Mucosa of stomach (tissue), 1 donor: ENCODE measurements around the gene KCTD14.

Source experiments
- H3K27me3 ChIP-seq: one replicate; pipeline ENCODE4 v1.7.0; 2013; ENCODE audit warnings: mild to moderate bottlenecking, low read length; ENCODE audit not compliant: control insufficient read depth, insufficient read depth
- H3K36me3 ChIP-seq: one replicate; pipeline ENCODE4 v1.7.0; 2013; ENCODE audit warnings: low read length; ENCODE audit not compliant: control insufficient read depth, insufficient read depth
- H3K4me1 ChIP-seq: one replicate; pipeline ENCODE4 v1.7.0; 2013; ENCODE audit warnings: mild to moderate bottlenecking, low read length; ENCODE audit not compliant: control insufficient read depth, insufficient read depth
- H3K4me3 ChIP-seq: one replicate; pipeline ENCODE4 v1.7.0; 2013; ENCODE audit warnings: low read length
- H3K9ac ChIP-seq: one replicate; pipeline ENCODE4 v1.7.0; 2013; ENCODE audit warnings: mild to moderate bottlenecking, low read length, moderate library complexity
- H3K9me3 ChIP-seq: one replicate; pipeline ENCODE4 v1.7.0; 2013; ENCODE audit warnings: mild to moderate bottlenecking, low read length, moderate library complexity; ENCODE audit not compliant: control insufficient read depth
- donor health status: Pancreatic carcinoma.

KCTD14 gene

GRCh38 chr11:78022397-78023396 lies at the start of gene KCTD14:
Gene KCTD14 (minus strand): TSS chr11:78023276. CDS start chr11:78023249, 27 bp downstream.
- Histone ChIP-seq H3K4me1 (peaks cover 21% of the 10 kb centered on the region), H3K27me3 (no peaks in the 10 kb centered on the region), H3K9ac (peak within 1 kb of the TSS; percentile 86), H3K9me3 (no peaks in the 10 kb centered on the region), H3K4me3 (peak within 1 kb of the TSS; percentile 48), H3K36me3 (no peaks in the 10 kb centered on the region)

DNA sequence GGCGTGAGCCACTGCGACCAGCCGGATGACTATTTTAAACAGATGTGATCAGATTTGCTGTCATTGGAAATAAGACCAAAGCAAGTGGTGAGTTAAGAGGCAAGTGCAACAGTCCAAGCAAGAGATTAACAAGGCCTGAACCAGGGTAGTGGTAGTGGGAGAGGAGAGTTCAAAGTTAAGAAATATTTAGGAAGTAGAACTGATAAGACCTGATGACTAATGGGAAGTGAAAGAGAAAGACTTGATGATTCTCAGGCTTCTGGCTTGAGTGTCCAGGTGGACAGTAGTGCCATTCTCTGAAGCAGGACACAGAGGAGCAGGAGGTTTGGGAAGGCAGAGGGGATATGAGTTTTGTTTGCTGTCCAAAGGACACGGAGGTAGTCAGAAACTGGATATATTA lies 49.4 kb upstream of the KCTD14 start:
- H3K36me3 ChIP-seq: no peaks in the 10 kb centered on the region
- H3K4me1 ChIP-seq: peaks cover 10% of the 10 kb centered on the region
- no peaks in the 10 kb centered on the region for H3K27me3 ChIP-seq
- no peak overlapping the region for H3K4me3 ChIP-seq
- no peak overlapping the region for H3K9ac ChIP-seq
- H3K9me3 ChIP-seq: no peaks in the 10 kb centered on the region

GRCh38 chr11:78071717-78072116 lies 48.6 kb upstream of the KCTD14 start:
- peaks cover 6% of the 10 kb centered on the region for H3K4me1 ChIP-seq
- H3K36me3 ChIP-seq: no peaks in the 10 kb centered on the region
- H3K9me3 ChIP-seq: no peaks in the 10 kb centered on the region
- H3K27me3 ChIP-seq: no peaks in the 10 kb centered on the region
- H3K9ac ChIP-seq: no peak overlapping the region
- H3K4me3 ChIP-seq: no peak overlapping the region

GRCh38 chr11:78070621-78071020 lies 47.5 kb upstream of the KCTD14 start:
- no peaks in the 10 kb centered on the region for H3K9me3 ChIP-seq
- H3K4me1 ChIP-seq: peaks cover 4% of the 10 kb centered on the region
- H3K9ac ChIP-seq: no peak overlapping the region
- no peaks in the 10 kb centered on the region for H3K36me3 ChIP-seq
- H3K4me3 ChIP-seq: no peak overlapping the region
- H3K27me3 ChIP-seq: no peaks in the 10 kb centered on the region

DNA sequence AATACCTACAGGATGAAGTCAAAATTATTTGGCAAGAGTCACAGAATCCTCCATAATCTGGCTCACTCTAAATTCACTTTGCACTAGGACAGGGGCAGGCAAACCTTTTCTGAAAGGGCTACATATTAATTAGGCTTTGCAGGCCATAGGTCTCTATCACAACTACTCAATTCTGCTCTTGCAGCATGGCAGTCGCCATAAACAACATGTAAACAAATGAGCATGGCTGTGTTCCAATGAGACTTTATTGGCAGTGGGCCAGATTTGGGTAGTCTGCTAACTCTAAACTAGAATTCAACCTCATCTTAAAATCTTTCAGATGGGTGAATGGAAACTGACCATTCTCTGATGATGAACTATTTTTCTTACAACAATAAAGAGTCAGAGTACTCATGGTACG lies 46.4 kb upstream of the KCTD14 start:
- H3K36me3 ChIP-seq: no peaks in the 10 kb centered on the region
- no peak overlapping the region for H3K4me3 ChIP-seq
- no peaks in the 10 kb centered on the region for H3K4me1 ChIP-seq
- no peaks in the 10 kb centered on the region for H3K27me3 ChIP-seq
- no peak overlapping the region for H3K9ac ChIP-seq
- H3K9me3 ChIP-seq: no peaks in the 10 kb centered on the region

- Histone ChIP-seq H3K9ac (no peak overlapping the region), H3K36me3 (no peaks in the 10 kb centered on the region), H3K4me1 (no peaks in the 10 kb centered on the region), H3K27me3 (no peaks in the 10 kb centered on the region), H3K4me3 (no peak overlapping the region), H3K9me3 (no peaks in the 10 kb centered on the region)
Measured at GRCh38 chr11:78067704-78068103, 44.6 kb upstream of the KCTD14 start.

DNA sequence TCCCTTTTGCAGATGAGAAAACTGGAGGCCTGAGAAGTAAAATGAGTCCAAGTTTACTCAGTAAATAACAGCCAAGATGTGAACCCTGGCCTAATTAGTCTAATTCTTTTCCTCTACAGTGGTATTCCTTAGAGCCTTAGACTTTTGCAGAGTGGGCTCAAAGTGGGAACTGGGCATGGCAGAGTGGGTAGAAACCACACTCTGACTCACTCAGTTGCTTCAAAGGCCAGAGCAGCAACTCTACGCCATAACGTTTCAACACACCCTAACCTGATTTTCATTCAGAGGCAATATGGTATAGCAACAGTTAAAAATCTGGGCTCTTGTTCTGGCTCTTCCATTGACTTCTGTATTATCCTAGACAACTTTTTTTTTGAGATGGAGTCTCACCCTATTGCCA lies 43.4 kb upstream of the KCTD14 start:
- Histone ChIP-seq H3K36me3 (no peaks in the 10 kb centered on the region), H3K4me3 (no peak overlapping the region), H3K9ac (no peak overlapping the region), H3K4me1 (no peaks in the 10 kb centered on the region), H3K27me3 (no peaks in the 10 kb centered on the region), H3K9me3 (no peaks in the 10 kb centered on the region)

- no peaks in the 10 kb centered on the region for H3K4me1 ChIP-seq
- no peaks in the 10 kb centered on the region for H3K9me3 ChIP-seq
- no peak overlapping the region for H3K9ac ChIP-seq
Measured at GRCh38 chr11:78065203-78065602, 42.1 kb upstream of the KCTD14 start.

DNA sequence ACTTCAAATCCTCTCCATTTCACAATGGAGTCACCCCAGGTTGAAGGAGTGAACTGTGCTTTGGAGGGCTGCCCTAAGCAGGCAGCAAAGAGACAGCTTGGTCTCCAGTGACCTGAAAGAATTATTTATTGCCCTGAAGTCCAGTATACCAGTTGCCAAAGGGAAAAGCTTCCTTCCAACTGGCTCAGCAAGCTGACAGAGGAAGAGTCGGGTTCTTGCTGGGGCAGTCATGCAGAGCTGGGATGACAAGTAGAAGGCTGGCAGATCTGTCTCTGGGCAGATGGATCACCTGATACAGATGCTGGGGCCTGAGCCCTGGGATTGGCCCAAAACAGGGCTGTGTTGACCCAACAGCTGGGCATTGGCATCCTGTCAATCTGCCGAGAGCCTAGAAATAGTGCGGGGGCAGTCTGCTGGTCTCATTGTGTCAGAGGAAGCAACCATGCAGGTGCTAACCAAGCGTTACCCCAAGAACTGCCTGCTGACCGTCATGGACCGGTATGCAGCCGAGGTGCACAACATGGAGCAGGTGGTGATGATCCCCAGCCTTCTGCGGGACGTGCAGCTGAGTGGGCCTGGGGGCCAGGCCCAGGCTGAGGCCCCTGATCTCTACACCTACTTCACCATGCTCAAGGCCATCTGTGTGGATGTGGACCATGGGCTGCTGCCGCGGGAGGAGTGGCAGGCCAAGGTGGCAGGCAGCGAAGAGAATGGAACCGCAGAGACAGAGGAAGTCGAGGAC lies 40.5 kb upstream of the KCTD14 start, which contains the start of gene THRSP:
Gene THRSP, plus strand, starts transcription at position 422 of the 742 bp plus-strand sequence. Its CDS starts 21 bp downstream, at position 443.
- Histone ChIP-seq H3K27me3 (no peaks in the 10 kb centered on the region), H3K4me3 (no peak within 1 kb of the TSS), H3K4me1 (no peaks in the 10 kb centered on the region), H3K9ac (no peak within 1 kb of the TSS), H3K36me3 (no peaks in the 10 kb centered on the region), H3K9me3 (no peaks in the 10 kb centered on the region)

More at GRCh38 chr11:78065203-78065602, 42.1 kb upstream of the KCTD14 start:
- H3K4me3 ChIP-seq: no peak overlapping the region
- H3K27me3 ChIP-seq: no peaks in the 10 kb centered on the region
- no peaks in the 10 kb centered on the region for H3K36me3 ChIP-seq

DNA sequence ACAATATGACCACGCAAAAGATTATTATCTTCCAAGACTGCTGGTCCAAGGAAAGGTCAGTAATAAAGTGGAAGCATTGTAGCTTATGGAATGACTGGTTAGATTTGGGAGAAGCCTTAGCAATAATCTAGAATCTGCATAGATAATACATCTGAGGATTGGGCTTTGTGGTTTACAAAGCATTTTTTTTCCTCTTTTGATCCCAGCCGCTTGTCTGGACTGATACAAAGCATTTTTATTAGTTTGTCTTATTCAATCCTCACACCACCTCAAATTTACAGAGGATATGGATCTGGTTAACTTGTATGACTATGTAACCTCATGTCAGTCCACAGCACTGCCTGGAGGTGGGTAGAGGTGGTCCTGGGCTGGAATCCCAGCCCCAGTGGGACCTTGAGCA lies 39.6 kb upstream of the KCTD14 start:
- Histone ChIP-seq H3K4me1 (no peaks in the 10 kb centered on the region), H3K4me3 (no peak overlapping the region), H3K9ac (no peak overlapping the region), H3K27me3 (no peaks in the 10 kb centered on the region), H3K9me3 (no peaks in the 10 kb centered on the region), H3K36me3 (no peaks in the 10 kb centered on the region)

DNA sequence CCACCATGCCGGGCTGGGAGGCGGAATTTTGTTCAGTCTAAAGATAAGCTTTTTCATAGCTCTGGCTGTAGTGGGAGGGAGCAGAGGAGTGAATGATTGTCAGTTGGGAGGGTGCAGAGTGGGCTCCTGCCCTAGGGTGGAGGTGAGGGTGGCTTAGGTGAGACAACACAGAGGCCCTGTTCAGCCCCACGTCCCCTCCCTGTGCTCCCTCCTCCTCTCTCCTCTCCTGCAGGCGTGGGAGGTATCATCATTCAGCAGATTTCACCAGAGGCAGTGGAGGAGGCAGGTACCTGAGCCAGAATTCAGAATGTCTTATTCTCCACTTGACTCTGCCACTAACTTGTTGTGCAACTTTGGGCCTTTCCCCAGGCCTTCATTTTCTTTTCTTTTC lies 38.8 kb upstream of the KCTD14 start:
- Histone ChIP-seq H3K4me1 (no peaks in the 10 kb centered on the region), H3K9ac (no peak overlapping the region), H3K9me3 (no peaks in the 10 kb centered on the region), H3K36me3 (no peaks in the 10 kb centered on the region), H3K27me3 (no peaks in the 10 kb centered on the region), H3K4me3 (no peak overlapping the region)
